GM23338 (cell line): ENCODE results near the gene PFKP.

ENCODE experiments used
- CREB1 ChIP-seq: fragments of 250-450 bp; sonication (Bioruptor Pico); IDR thresholded peaks from 2 replicates; pipeline ENCODE4 v1.5.0; 2020; ENCODE audit warnings: low read depth, mild to moderate bottlenecking, moderate library complexity
- CTCF ChIP-seq, 2 experiments: fragments of 200-600 bp in 1 of 2; sonication (generic) in 1 of 2; conservative IDR thresholded peaks; 2 replicates each; pipeline versions ENCODE4 v1.5.1 to v1.6.1; 2016 to 2017; ENCODE audit warnings: antibody characterized with exemption in 2 of 2, low read depth in 2 of 2, mild to moderate bottlenecking in 2 of 2, moderate library complexity in 1 of 2
- ETS1 ChIP-seq: IDR thresholded peaks from 2 replicates; pipeline ENCODE4 v1.6.1; 2016; ENCODE audit warnings: antibody characterized with exemption
- EZH2 ChIP-seq: fragments of 200-600 bp; sonication (generic); IDR thresholded peaks from one replicate; pipeline ENCODE4 v1.8.0; 2017; ENCODE audit warnings: antibody characterized with exemption, mild to moderate bottlenecking, low read depth; ENCODE audit not compliant: unreplicated experiment
- EZH2phosphoT487 ChIP-seq: fragments of 200-600 bp; sonication (generic); IDR thresholded peaks from one replicate; pipeline ENCODE4 v1.8.1; 2018; ENCODE audit warnings: antibody characterized with exemption; ENCODE audit not compliant: unreplicated experiment
- JUNB ChIP-seq: IDR thresholded peaks from one replicate; pipeline ENCODE4 v1.6.1; 2016; ENCODE audit warnings: antibody characterized with exemption; ENCODE audit not compliant: unreplicated experiment
- NANOG ChIP-seq: IDR thresholded peaks from 2 replicates; pipeline ENCODE4 v1.6.1; 2016; ENCODE audit warnings: antibody characterized with exemption, borderline replicate concordance
- POLR2AphosphoS5 ChIP-seq: IDR thresholded peaks from 2 replicates; pipeline ENCODE4 v1.6.1; 2016; ENCODE audit warnings: antibody characterized with exemption, low read depth
- REST ChIP-seq: IDR thresholded peaks from one replicate; pipeline ENCODE4 v1.6.1; 2018; ENCODE audit warnings: antibody characterized with exemption; ENCODE audit not compliant: unreplicated experiment
- STAT1 ChIP-seq: IDR thresholded peaks from one replicate; pipeline ENCODE4 v1.6.1; 2016; ENCODE audit warnings: antibody characterized with exemption; ENCODE audit not compliant: unreplicated experiment
- ZNF114 ChIP-seq: fragments of 250-450 bp; sonication (Bioruptor Pico); IDR thresholded peaks from 2 replicates; pipeline ENCODE4 v1.5.0; 2020; ENCODE audit warnings: mild to moderate bottlenecking, moderate library complexity
- ZNF331 ChIP-seq: fragments of 250-450 bp; sonication (Bioruptor Pico); IDR thresholded peaks from 2 replicates; pipeline ENCODE4 v1.5.0; 2020; ENCODE audit warnings: low read depth, mild to moderate bottlenecking, moderate library complexity
- ZNF462 ChIP-seq: fragments of 250-450 bp; sonication (Bioruptor Pico); IDR thresholded peaks from 2 replicates; pipeline ENCODE4 v1.5.0; 2020; ENCODE audit warnings: mild to moderate bottlenecking, moderate library complexity

GRCh38 chr10:3159152-3159551, 91.8 kb downstream of the PFKP start:
- no peak for TF ChIP-seq EZH2
- TF ChIP-seq CTCF (conservative IDR thresholded peaks at IDR 0.05; ENCODE audit: low read depth in 2 of 2), result no peak
- TF ChIP-seq REST, result no peak
- TF ChIP-seq POLR2AphosphoS5, result no peak
- no peak for TF ChIP-seq JUNB
- no peak for TF ChIP-seq CREB1 (CRISPR knock-in tag)
- no peak for TF ChIP-seq EZH2phosphoT487
- no peak for TF ChIP-seq ZNF114
- TF ChIP-seq ZNF331 (CRISPR knock-in tag), result no peak
- TF ChIP-seq ETS1, result no peak
- no peak for TF ChIP-seq NANOG
- no peak for TF ChIP-seq STAT1
- TF ChIP-seq ZNF462 (CRISPR knock-in tag), result no peak
